ENCODE data around the gene SLITRK2. TPM values are rescaled to one million over a fixed set of nuclear protein-coding genes. Genes with fewer than 3 reads are reported as not detected.

Gene SLITRK2
- total and polyA plus RNA-seq, 3 donors from 2014 or later = 0.12 to 0.75 (median 0.16) TPM

- Histone ChIP-seq H3K4me3 (no peak overlapping the region), H3K9me3 (no peaks in the 10 kb centered on the region), H3K27ac (no peak overlapping the region), H3K36me3 (ENCODE audit: low read depth, missing control alignments) (no peaks in the 10 kb centered on the region), H3K4me1 (no peaks in the 10 kb centered on the region), H3K27me3 (no peaks in the 10 kb centered on the region)
- 67 to 69% methylated on average over 5 of the region's 5 CpGs for WGBS, 2 donors
- TF ChIP-seq CTCF (IDR thresholded peaks at IDR 0.05) (no peak), POLR2A (IDR thresholded peaks at IDR 0.05) (no peak)
- DNase-seq = no peak
- intact Hi-C loops (cut with DNase I; ENCODE audit: low total_unique reads) = no loop called here
Measured at GRCh38 chrX:145832796-145833195, 15.2 kb downstream of the SLITRK2 start.

GRCh38 chrX:145840531-145840930 lies 22.9 kb downstream of the SLITRK2 start:
- Histone ChIP-seq H3K4me1 (no peaks in the 10 kb centered on the region), H3K27me3 (no peaks in the 10 kb centered on the region), H3K27ac (no peak overlapping the region), H3K4me3 (no peak overlapping the region), H3K36me3 (ENCODE audit: low read depth, missing control alignments) (no peaks in the 10 kb centered on the region), H3K9me3 (no peaks in the 10 kb centered on the region)
- no peak for DNase-seq
- no peak for TF ChIP-seq POLR2A (IDR thresholded peaks at IDR 0.05)
- no peak for TF ChIP-seq CTCF (IDR thresholded peaks at IDR 0.05)
- 94% methylated on average over 2 to 9 of the region's 9 CpGs for WGBS, 2 donors
- intact Hi-C loops (cut with DNase I; ENCODE audit: low total_unique reads) = no loop called here

- Histone ChIP-seq H3K27ac (no peak overlapping the region), H3K4me3 (no peak overlapping the region), H3K4me1 (no peaks in the 10 kb centered on the region), H3K36me3 (ENCODE audit: low read depth, missing control alignments) (no peaks in the 10 kb centered on the region), H3K9me3 (no peaks in the 10 kb centered on the region), H3K27me3 (no peaks in the 10 kb centered on the region)
- WGBS, 2 donors = 23 to 31% methylated on average over 6 to 7 of the region's 7 CpGs
- intact Hi-C loops (cut with DNase I; ENCODE audit: low total_unique reads) = no loop called here
- DNase-seq = peak; percentile 60
- no peak for TF ChIP-seq POLR2A (IDR thresholded peaks at IDR 0.05)
- TF ChIP-seq CTCF (IDR thresholded peaks at IDR 0.05) = no peak
Measured at GRCh38 chrX:145843146-145843904, 25.7 kb downstream of the SLITRK2 start.

- WGBS, 2 donors = 74 to 92% methylated on average over 5 to 6 of the region's 7 CpGs
- TF ChIP-seq POLR2A (IDR thresholded peaks at IDR 0.05) = no peak
- no peak for TF ChIP-seq CTCF (IDR thresholded peaks at IDR 0.05)
- Histone ChIP-seq H3K4me1 (no peaks in the 10 kb centered on the region), H3K36me3 (ENCODE audit: low read depth, missing control alignments) (no peaks in the 10 kb centered on the region), H3K27ac (no peak overlapping the region), H3K9me3 (no peaks in the 10 kb centered on the region), H3K27me3 (no peaks in the 10 kb centered on the region), H3K4me3 (no peak overlapping the region)
- intact Hi-C loops (cut with DNase I; ENCODE audit: low total_unique reads) = no loop called here
- DNase-seq = no peak
Measured at GRCh38 chrX:145844886-145845285, 27.3 kb downstream of the SLITRK2 start.

GRCh38 chrX:145848448-145848847 lies 30.8 kb downstream of the SLITRK2 start:
- H3K4me1 ChIP-seq = no peaks in the 10 kb centered on the region
- no peak for TF ChIP-seq CTCF (IDR thresholded peaks at IDR 0.05)
- WGBS, 2 donors = 41 to 50% methylated on average over 2 of the region's 2 CpGs
- H3K36me3 ChIP-seq (ENCODE audit: low read depth, missing control alignments) = no peaks in the 10 kb centered on the region
- no peak overlapping the region for H3K27ac ChIP-seq
- intact Hi-C loops (cut with DNase I; ENCODE audit: low total_unique reads) = no loop called here
- H3K27me3 ChIP-seq = no peaks in the 10 kb centered on the region
- H3K4me3 ChIP-seq = no peak overlapping the region
- DNase-seq = no peak
- H3K9me3 ChIP-seq = no peaks in the 10 kb centered on the region
